ENCODE results near the gene VSX2. TPM values are rescaled to one million over a fixed set of nuclear protein-coding genes. Genes with fewer than 3 reads are reported as not detected.

Gene VSX2
- total RNA-seq (ENCODE audit: low replicate concordance): not detected in 2 replicates

DNA sequence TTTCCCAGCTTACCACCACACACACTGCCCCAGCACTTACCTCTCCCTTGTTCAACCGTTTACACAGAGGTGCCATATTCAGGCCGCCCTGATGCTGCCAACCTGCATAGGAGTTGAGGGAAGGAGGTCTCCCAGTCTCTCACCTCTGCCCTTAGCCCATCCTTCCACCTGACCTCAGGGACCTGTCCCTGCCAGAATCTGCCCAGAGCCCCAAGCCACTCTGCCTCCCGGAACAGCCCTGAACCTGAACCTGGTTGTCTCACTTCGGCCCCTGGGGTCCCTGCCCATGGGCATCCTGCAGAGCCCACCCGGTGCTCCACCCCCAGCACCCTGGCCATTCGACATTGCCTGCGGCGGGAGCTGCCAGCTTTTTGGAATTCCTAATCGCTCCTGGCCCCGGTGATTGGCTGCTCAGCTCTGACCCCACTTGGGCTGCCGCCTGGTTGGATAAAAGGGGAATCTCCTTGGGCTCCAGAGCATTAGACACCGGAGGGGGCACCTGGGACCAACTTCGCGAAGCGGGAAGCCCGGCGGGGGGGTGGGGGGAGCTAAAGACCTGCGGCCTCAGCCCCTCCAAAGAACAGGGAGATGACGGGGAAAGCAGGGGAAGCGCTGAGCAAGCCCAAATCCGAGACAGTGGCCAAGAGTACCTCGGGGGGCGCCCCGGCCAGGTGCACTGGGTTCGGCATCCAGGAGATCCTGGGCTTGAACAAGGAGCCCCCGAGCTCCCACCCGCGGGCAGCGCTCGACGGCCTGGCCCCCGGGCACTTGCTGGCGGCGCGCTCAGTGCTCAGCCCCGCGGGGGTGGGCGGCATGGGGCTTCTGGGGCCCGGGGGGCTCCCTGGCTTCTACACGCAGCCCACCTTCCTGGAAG, at the start of gene VSX2:
TSS of gene VSX2 (plus strand) at position 476 of the 874 bp plus-strand sequence. CDS start at position 589, 113 bp downstream.
- H3K4me3 ChIP-seq (ENCODE audit: low read depth, low read length): no peak within 1 kb of the TSS
- no peak for DNase-seq (ENCODE audit: low read depth)
- TF ChIP-seq, protein P1, sequence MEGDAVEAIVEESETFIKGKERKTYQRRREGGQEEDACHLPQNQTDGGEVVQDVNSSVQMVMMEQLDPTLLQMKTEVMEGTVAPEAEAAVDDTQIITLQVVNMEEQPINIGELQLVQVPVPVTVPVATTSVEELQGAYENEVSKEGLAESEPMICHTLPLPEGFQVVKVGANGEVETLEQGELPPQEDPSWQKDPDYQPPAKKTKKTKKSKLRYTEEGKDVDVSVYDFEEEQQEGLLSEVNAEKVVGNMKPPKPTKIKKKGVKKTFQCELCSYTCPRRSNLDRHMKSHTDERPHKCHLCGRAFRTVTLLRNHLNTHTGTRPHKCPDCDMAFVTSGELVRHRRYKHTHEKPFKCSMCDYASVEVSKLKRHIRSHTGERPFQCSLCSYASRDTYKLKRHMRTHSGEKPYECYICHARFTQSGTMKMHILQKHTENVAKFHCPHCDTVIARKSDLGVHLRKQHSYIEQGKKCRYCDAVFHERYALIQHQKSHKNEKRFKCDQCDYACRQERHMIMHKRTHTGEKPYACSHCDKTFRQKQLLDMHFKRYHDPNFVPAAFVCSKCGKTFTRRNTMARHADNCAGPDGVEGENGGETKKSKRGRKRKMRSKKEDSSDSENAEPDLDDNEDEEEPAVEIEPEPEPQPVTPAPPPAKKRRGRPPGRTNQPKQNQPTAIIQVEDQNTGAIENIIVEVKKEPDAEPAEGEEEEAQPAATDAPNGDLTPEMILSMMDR (IDR thresholded peaks at IDR 0.05; ENCODE audit: insufficient read depth, low read length): no peak

DNA sequence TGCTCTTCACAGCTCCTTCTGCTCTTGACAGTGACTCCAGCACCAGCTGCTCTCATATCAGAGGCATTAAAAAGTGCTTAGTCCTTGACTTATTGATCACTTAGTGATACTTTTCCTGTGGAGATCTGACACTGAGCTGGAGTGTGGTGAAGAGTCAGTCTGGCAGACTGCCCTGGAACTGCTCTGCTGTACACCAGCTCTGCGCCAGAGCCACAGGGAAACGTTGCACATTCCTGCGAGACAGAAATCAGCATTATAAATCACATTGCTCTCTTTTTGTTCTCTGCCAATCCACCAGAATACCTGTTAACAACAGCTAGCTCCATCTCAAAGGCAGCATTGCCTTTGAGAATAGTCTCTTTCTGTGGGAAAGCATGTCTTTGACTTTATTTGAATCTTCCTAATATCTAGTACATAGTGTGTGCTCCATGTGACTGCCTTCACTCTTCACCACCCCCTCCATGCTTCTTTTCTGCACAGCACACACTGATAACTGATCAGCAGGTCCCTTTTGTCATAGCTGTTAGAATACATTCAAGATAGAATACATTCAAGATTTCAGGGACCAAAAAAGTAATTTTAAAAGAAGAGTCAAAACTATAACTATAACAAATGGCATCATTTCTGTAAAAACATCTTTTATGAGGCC, 48.2 kb upstream of the VSX2 start:
- TF ChIP-seq, protein P1 (IDR thresholded peaks at IDR 0.05; ENCODE audit: insufficient read depth, low read length): no peak
- DNase-seq (ENCODE audit: low read depth): no peak

DNA sequence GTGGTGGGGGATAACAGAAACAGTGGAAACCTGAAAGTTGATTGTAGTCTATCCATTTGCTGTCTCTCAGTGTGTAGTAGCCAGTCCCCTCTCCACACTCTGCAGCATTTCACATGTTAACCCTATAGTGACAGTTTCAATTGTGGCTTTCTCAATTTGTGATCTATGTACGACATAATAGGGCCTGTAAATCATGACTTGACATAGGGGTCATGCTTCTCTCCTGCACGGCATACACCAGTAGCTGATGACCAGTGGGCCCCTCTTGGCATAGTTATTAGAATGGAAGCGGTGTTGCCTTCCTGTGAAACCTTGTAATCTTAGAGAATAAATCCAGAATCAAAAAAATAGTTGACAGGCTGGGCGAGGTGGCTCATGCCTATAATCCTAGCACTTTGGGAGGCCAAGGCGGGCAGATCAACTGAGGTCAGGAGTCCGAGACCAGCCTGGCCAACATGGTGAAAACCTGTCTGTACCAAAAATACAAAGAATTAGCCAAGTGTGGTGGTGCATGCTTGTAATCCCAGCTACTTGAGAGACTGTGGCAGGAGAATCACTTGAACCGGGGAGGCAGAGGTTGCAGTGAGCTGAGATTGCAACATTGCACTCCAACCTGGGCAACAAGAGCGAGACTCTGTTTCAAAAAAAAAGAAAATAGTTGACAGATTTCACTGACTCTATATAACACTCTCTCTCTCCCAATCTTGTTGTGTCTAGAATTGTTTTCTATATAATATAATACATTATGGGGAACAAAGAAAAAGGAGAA, 44.6 kb upstream of the VSX2 start:
- no peak for DNase-seq (ENCODE audit: low read depth)
- TF ChIP-seq, protein P1 (IDR thresholded peaks at IDR 0.05; ENCODE audit: insufficient read depth, low read length): no peak
- no peak overlapping the region for H3K4me3 ChIP-seq (ENCODE audit: low read depth, low read length)

More for the DNA sequence above, 48.2 kb upstream of the VSX2 start:
- H3K4me3 ChIP-seq (ENCODE audit: low read depth, low read length): no peak overlapping the region

GRCh38 chr14:74195623-74196022, 43.6 kb upstream of the VSX2 start:
- TF ChIP-seq, protein P1 (IDR thresholded peaks at IDR 0.05; ENCODE audit: insufficient read depth, low read length): no peak
- DNase-seq (ENCODE audit: low read depth): no peak
- no peak overlapping the region for H3K4me3 ChIP-seq (ENCODE audit: low read depth, low read length)

GRCh38 chr14:74198441-74199234, 40.6 kb upstream of the VSX2 start:
- no peak for DNase-seq (ENCODE audit: low read depth)
- TF ChIP-seq, protein P1 (IDR thresholded peaks at IDR 0.05; ENCODE audit: insufficient read depth, low read length): no peak
- H3K4me3 ChIP-seq (ENCODE audit: low read depth, low read length): no peak overlapping the region

- H3K4me3 ChIP-seq (ENCODE audit: low read depth, low read length): no peak overlapping the region
- DNase-seq (ENCODE audit: low read depth): no peak
- TF ChIP-seq, protein P1 (IDR thresholded peaks at IDR 0.05; ENCODE audit: insufficient read depth, low read length): no peak
These were observed 37.1 kb upstream of the VSX2 start for GRCh38 chr14:74202113-74202512.
